Measurements from ENCODE around the gene PDE7B.
"Not testable (repeated sequence)": the region's sequence is repeated elsewhere in the genome, so short reads cannot be mapped to it uniquely, and the experiment has no call there.

Gene PDE7B

GRCh38 chr6:136137739-136138402 lies 286.4 kb downstream of the PDE7B start:
- DNase-seq (ENCODE audit: low read depth in 2 of 3, low spot score in 1 of 3) = no peak

DNA sequence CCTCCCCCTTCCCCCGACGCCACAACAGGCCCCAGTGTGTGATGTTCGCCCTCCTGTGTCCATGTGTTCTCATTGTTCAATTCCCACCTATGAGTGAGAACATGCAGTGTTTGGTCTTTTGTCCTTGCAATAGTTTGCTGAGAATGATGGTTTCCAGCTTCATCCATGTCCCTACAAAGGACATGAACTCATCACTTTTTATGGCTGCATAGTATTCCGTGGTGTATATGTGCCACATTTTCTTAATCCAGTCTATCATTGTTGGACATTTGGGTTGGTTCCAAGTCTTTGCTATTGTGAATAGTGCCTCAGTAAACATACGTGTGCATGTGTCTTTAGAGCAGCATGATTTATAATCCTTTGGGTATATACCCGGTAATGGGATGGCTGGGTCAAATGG lies 287.6 kb downstream of the PDE7B start:
- DNase-seq (ENCODE audit: low read depth in 2 of 3, low spot score in 1 of 3) = not testable (repeated sequence)

DNA sequence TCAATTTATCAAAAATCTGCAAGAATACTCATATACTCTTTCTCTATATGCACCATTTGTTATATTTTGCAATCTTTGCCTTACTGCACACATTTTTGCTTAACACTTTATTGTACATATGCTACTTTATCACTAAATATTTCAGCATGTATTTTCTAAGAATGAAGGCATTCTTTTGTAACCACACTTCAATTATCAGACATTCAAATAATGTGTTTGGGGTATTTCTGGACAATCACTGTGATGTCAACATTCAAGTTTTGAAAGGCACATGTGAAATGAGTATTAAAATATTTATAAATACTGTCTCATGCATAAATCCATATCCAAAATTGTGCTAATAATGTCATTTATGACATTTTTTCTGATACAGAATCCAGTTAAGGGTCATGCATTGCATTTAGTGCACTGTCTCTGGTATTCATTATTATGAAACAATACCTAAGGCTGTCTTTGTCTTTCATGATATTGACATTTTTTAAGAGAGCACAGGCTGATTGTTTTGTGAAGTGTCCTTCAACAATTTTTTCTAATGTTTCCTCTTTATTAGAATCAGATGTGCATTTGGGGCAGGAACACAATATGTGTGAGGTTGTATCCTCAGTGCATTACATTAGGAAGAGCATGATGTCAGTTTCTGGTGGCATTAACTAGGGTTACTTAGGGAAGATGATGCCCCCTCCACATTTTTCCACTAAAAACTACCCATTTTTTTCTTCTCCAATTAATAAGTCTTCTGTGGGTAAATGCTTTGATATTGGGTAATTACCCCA lies 292.9 kb downstream of the PDE7B start:
- no peak for DNase-seq (ENCODE audit: low read depth in 2 of 3, low spot score in 1 of 3)

DNA sequence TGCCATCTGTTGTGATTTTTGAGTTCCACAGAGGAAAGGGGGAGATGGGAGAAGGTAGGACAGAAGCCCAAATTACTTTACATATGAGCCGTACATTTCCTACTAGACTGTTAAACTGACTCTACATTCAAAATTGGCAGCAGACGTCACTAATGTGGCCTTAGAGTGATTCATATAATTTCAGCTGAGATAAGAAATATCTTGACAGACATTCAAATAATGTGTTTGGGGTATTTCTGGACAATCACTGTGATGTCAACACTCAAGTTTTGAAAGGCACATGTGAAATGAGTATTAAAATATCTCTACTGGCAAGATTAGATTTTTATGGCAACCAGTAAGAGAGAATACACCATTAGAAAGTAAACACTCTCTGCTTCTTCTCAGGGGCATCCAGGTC lies 294.6 kb downstream of the PDE7B start:
- no peak for DNase-seq (ENCODE audit: low read depth in 2 of 3, low spot score in 1 of 3)

DNA sequence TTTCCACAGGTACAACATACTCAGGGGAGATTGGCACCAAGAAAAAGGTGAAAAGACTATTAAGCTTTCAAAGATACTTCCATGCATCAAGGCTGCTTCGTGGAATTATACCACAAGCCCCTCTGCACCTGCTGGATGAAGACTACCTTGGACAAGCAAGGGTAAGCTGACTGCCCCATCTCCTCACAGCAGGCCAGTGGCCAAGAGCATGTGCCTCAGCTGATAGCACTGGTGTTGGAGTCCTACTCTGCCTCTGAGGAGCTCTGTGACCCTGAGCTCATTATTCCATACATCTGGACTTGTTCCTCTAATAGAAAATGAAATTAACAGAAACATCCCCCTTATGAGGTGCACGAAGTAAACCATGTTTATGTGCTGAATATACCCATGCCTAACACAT lies 295.8 kb downstream of the PDE7B start:
- DNase-seq (ENCODE audit: low read depth in 2 of 3, low spot score in 1 of 3) = no peak

DNA sequence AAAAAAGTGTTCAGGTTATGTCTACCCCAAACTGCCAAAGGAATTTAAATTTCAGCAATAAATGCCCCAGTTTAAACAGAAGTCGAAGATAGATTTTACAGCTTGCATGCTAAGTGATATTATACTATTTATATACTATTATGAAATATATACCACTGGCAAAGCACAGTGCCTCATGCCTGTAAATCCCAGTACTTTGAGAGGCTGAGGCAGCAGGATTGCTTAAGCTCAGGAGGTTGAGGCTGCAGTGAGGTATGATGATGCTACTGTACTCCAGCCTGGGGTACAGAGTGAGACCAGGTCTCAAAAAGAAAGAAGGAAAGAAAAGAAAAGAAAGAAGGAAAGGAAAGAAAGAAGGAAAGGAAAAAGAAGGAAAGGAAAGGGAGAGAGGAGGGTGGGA lies 296.6 kb downstream of the PDE7B start:
- no peak for DNase-seq (ENCODE audit: low read depth in 2 of 3, low spot score in 1 of 3)

DNA sequence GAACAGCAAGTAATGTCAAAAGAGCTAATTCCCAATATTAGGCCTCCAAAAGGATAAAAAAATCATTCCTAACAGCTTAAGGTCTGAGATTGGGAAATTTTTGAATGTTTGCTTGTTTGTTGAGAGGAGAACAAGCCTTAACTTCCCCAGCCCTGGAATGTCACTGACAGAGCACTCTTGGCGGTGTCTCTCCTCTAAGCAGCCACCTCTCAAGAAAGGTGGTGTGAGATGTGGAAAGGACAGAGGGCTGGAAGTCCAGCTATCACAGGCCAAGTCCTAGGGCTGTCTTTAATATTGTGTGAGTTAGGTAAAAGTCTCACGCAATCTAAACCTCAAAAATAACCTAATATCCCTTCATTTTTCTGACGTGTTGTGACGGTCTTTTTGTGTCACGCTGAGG lies 297.0 kb downstream of the PDE7B start:
- DNase-seq (ENCODE audit: low read depth in 2 of 3, low spot score in 1 of 3) = no peak

DNA sequence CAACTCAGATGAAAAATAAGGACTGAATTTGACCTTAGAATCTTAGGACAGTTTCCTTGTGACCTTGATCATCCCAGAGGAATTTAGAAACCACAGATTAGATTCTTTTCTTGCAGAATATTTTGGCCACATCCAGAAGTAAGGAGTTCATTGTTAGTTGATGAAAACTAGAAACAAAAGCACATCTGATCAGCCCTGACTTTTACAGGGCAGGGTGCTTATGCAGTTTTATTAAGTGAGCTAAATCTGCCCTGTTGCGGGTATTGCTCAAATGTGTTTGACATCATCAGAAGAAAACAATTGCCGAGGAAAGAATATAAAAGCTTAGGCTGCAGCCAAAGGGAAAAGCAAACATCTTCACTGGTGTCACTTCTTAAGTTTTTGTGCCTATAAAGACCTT lies 297.8 kb downstream of the PDE7B start:
- DNase-seq (ENCODE audit: low read depth in 2 of 3, low spot score in 1 of 3) = no peak

- no peak for DNase-seq (ENCODE audit: low read depth in 2 of 3, low spot score in 1 of 3)
These were observed 299.5 kb downstream of the PDE7B start for GRCh38 chr6:136150961-136151360.

DNA sequence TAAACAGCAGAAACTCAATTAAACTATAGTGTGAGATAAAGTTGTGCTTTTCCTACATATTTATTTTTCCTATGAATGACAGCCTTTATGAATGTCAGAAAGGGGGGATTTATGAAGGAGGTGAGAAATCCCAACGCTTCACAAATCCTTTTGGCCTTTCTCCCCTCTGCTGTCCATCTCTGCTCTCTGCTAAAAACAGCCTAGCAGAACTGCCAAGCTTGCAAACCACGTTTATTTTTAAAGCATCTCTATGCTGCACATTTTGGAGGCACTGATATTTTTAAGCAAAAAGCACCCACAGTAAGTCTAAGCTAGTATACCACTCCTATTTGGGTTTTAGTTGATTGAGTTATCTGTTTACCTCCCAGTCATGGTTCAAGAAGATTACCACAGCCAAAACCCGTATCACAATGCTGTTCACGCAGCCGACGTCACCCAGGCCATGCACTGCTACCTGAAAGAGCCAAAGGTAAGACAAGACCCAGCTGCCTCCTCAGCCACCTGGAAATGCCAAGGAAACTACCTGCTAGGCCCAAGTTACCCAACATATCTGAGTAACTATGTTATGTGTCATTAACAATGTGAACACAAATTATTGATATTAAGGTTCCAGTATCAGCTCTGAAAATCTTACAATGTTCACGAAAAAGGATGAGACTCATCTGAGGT lies 302.3 kb downstream of the PDE7B start:
- DNase-seq (ENCODE audit: low read depth in 2 of 3, low spot score in 1 of 3) = no peak

DNA sequence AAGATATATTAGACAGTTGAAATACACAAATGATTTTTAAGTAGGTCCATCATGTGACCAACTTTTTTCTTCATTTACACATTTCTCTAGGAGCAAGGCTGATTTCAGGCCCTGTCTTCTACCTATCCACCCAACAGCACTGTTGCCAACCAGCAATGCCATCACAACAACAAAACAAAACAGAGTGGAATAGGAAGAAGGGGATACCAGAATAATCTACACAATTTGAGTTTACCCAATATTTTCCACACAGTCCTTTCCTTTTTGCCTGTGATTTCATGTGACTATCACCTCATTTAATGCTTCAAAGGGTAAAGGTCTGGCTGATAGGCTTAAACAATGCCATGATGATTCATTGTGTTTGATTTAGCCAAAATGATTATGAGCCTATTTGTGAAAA lies 303.7 kb downstream of the PDE7B start:
- no peak for DNase-seq (ENCODE audit: low read depth in 2 of 3, low spot score in 1 of 3)

GRCh38 chr6:136157743-136158142 lies 306.2 kb downstream of the PDE7B start:
- no peak for DNase-seq (ENCODE audit: low read depth in 2 of 3, low spot score in 1 of 3)

GRCh38 chr6:136158387-136158821 lies 306.9 kb downstream of the PDE7B start:
- no peak for DNase-seq (ENCODE audit: low read depth in 2 of 3, low spot score in 1 of 3)

GRCh38 chr6:136158971-136159370 lies 307.5 kb downstream of the PDE7B start:
- DNase-seq (ENCODE audit: low read depth in 2 of 3, low spot score in 1 of 3) = no peak

GRCh38 chr6:136160250-136160649 lies 308.7 kb downstream of the PDE7B start:
- peak in 1 of 3 donors; percentile 1 for DNase-seq (ENCODE audit: low read depth in 2 of 3, low spot score in 1 of 3)

DNA sequence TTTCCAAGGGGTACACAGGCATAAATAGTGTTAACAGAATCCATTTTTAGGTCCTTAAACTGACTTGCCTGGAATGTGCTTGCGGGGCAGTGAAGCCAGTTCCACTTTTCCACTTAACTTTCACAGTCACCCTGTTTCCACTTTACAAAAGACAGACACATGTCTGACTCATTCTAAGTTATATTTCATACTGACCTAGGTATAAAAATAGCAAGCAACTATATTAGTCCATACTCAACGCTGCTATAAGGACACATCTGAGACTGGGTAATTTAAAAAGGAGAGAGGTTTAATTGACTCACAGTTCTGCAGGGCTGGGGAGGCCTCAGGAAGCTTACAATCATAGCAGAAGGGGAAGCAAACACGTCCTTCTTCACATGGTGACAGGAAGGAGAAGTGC lies 310.4 kb downstream of the PDE7B start:
- no peak for DNase-seq (ENCODE audit: low read depth in 2 of 3, low spot score in 1 of 3)

DNA sequence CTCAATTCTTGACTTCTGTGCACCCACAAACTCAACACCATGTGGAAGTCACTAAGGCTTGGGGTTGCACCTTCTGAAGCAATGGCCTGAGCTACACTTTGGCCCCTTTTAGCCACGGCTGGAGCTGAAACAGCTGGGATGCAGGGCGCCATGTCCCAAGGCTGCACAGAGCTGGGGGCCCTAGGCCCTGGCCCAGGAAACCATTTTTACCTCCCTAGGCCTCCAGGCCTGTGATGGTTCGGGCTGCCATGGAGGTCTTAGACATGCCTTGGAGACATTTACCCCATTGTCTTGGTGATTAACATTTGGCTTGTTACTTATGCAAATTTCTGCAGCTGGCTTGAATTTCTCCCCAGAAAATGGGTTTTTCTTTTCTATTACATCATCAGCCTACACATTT lies 311.8 kb downstream of the PDE7B start:
- DNase-seq (ENCODE audit: low read depth in 2 of 3, low spot score in 1 of 3) = no peak

GRCh38 chr6:136166815-136167214 lies 315.3 kb downstream of the PDE7B start:
- no peak for DNase-seq (ENCODE audit: low read depth in 2 of 3, low spot score in 1 of 3)

DNA sequence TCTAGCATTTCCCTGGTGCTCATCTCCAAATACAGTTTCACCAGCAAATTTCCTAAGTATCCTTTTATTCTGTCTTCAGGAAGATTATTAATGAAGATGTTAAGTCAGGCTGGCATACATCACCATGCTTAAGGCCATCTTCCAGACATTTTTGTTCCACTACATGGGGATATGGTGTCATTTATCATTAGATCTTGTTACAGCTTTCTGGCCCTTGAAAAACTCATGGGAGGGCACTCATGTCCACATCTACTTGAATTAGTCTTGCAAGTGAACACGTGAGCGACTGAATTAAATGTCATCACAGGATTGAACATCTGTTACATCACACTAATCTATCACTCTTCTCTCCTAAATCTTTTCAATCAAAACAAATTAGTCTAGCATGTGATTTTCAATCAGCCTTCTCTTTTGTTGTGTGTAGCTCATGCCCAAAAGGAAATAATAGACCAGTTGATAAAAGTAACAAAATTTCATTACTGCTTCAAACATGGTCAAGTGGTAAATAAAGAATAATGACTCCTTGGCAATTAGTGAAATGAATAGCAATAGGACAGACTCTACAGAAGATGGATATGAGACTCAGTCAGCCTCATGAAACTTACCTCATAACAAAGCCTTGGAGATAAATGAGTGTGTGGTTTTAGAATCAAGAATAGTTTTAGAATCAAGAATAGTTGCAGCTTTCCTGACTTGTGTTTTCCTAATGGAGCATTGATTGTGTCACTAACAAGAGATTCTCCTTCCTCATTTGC lies 318.1 kb downstream of the PDE7B start:
- DNase-seq (ENCODE audit: low read depth in 2 of 3, low spot score in 1 of 3) = no peak

DNA sequence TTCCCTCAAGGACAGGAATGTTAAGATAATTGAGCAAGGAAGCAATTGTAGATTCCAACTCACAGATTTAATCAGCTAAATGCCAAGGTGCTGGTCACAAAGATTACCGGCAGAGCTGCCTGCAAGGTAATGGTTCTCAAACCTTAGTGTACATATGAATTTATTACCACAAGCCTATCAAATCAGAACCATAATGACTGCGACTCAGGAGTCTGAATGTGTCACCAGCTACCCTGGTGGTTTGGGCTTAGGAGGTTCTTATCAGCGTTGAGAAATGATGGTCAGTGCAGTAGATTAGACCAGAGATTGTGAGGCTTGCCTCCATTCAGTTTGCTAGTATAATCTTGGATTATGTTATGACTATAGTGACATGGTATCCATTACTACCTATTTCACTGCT lies 319.7 kb downstream of the PDE7B start:
- no peak for DNase-seq (ENCODE audit: low read depth in 2 of 3, low spot score in 1 of 3)
